Peyer's patch (tissue), 4 donors: ENCODE measurements around the gene JAK1.
A peak's percentile ranks its signal among the peaks of the same experiment; 100 is the strongest.

Experiments used
- POLR2A ChIP-seq, 2 donors: fragments of 450-650 bp; IDR thresholded peaks; one replicate each; pipeline ENCODE4 v1.5.1; 2017; ENCODE audit warnings: antibody characterized with exemption in 2 of 2, mild to moderate bottlenecking in 2 of 2, moderate library complexity in 2 of 2
- TF ChIP-seq, protein P1 (sequence below), 6 experiments: fragments of 450-650 bp in 4 of 6; fragments of 200-600 bp in 2 of 6; sonication (generic) in 1 of 6; IDR thresholded peaks; one replicate each; pipeline ENCODE4 v1.5.1; 2017 to 2019; ENCODE audit warnings: antibody characterized with exemption in 6 of 6, mild to moderate bottlenecking in 3 of 6, moderate library complexity in 1 of 6

DNA sequence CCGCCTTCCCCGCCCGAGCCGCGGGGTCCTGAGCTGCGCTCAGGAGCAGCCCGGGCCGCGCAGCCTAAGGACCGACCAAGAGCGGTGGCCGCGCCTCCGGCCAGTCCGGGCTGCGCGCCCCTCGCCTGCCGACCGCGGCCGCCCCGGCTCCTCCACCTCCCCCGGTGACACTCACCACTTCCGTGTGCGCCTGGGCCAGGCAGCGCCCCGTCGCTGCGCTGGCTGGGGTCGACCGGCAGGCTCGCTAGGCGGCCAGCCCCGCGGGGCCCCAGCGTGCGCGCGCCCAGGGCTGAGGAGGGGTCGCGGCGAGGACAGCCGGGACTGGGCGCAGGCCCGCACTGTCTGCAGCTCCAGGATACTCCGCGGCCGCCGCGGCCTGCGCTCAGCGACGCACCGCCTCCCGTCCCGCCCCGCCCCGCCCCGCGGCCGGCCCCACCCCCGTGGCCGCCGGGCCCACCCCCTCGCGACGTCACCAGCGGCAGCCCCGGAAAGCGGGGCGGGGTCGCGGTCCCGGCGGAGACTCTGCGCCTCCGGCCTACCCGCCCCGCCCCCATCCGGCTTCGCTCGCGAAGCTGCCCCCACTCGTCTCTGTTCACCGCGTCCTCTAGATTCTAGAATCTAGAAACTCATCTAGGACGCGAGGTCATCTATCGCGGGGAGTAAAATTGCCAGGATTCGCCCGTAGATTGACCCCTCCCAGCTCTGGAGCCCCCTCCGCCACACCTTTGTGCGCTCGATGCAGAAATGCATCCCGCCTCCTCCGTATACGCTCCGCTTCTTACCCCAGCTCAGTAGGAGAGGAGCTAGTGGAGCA, at the start of gene JAK1:
- TF ChIP-seq, protein P1, sequence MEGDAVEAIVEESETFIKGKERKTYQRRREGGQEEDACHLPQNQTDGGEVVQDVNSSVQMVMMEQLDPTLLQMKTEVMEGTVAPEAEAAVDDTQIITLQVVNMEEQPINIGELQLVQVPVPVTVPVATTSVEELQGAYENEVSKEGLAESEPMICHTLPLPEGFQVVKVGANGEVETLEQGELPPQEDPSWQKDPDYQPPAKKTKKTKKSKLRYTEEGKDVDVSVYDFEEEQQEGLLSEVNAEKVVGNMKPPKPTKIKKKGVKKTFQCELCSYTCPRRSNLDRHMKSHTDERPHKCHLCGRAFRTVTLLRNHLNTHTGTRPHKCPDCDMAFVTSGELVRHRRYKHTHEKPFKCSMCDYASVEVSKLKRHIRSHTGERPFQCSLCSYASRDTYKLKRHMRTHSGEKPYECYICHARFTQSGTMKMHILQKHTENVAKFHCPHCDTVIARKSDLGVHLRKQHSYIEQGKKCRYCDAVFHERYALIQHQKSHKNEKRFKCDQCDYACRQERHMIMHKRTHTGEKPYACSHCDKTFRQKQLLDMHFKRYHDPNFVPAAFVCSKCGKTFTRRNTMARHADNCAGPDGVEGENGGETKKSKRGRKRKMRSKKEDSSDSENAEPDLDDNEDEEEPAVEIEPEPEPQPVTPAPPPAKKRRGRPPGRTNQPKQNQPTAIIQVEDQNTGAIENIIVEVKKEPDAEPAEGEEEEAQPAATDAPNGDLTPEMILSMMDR (IDR thresholded peaks at IDR 0.05): peak in 3 of 6 experiments; percentile 21 to 30 (median 27)
- TF ChIP-seq POLR2A (IDR thresholded peaks at IDR 0.05): peak; percentile 72 to 86
